Suprapubic skin (tissue), 4 donors: ENCODE data around the gene MICAL2.

ENCODE experiments used
- EP300 ChIP-seq: sonication (generic); formaldehyde crosslinking; IDR thresholded peaks from one replicate; pipeline ENCODE4 v1.6.1; 2017; ENCODE audit warnings: antibody characterized with exemption
- POLR2A ChIP-seq, 2 donors: fragments of 450-650 bp; IDR thresholded peaks; one replicate each; pipeline ENCODE4 v1.6.1; 2017; ENCODE audit warnings: antibody characterized with exemption in 2 of 2, mild to moderate bottlenecking in 2 of 2, moderate library complexity in 2 of 2
- POLR2AphosphoS5 ChIP-seq, 3 donors: sonication (generic); formaldehyde crosslinking; IDR thresholded peaks; one replicate each; pipeline ENCODE4 v1.6.1; 2017; ENCODE audit warnings: antibody characterized with exemption in 3 of 3
- TF ChIP-seq, protein P1 (sequence below), 2 donors: fragments of 200-600 bp in 1 of 2; fragments of 450-650 bp in 1 of 2; sonication (generic) in 1 of 2; IDR thresholded peaks; one replicate each; pipeline ENCODE4 v1.5.1; 2016 to 2019; ENCODE audit warnings: antibody characterized with exemption in 2 of 2, mild to moderate bottlenecking in 1 of 2, moderate library complexity in 1 of 2

GRCh38 chr11:12126344-12127019, 16.1 kb downstream of the MICAL2 start:
- TF ChIP-seq POLR2A (IDR thresholded peaks at IDR 0.05), result no peak
- TF ChIP-seq, protein P1, sequence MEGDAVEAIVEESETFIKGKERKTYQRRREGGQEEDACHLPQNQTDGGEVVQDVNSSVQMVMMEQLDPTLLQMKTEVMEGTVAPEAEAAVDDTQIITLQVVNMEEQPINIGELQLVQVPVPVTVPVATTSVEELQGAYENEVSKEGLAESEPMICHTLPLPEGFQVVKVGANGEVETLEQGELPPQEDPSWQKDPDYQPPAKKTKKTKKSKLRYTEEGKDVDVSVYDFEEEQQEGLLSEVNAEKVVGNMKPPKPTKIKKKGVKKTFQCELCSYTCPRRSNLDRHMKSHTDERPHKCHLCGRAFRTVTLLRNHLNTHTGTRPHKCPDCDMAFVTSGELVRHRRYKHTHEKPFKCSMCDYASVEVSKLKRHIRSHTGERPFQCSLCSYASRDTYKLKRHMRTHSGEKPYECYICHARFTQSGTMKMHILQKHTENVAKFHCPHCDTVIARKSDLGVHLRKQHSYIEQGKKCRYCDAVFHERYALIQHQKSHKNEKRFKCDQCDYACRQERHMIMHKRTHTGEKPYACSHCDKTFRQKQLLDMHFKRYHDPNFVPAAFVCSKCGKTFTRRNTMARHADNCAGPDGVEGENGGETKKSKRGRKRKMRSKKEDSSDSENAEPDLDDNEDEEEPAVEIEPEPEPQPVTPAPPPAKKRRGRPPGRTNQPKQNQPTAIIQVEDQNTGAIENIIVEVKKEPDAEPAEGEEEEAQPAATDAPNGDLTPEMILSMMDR (IDR thresholded peaks at IDR 0.05), result no peak
- no peak for TF ChIP-seq EP300
- TF ChIP-seq POLR2AphosphoS5 (IDR thresholded peaks at IDR 0.05), result no peak
